Heart left ventricle (tissue), 16 donors: Measurements from ENCODE around the gene KLRF1. TPM values are rescaled to one million over a fixed set of nuclear protein-coding genes. Genes with fewer than 3 reads are reported as not detected.
A peak's percentile ranks its signal among the peaks of the same experiment; 100 is the strongest.

Experiments used
- ATAC-seq, 4 donors: fragments of 200-7000 bp; cut with Tn5 transposase; one replicate each; pipeline ENCODE4 v1.9.1; 2020 to 2022; ENCODE audit warnings: moderate library complexity in 4 of 4, mild to moderate bottlenecking in 3 of 4, moderate number of reproducible peaks in 1 of 4
- DNase-seq, 5 donors: peaks; one replicate each; pipeline ENCODE4 v3.0.0-alpha.2; 2020
- H3K27ac ChIP-seq, 12 donors: fragments of 200-600 bp; sonication (generic) in 4 of 12; one replicate each; pipeline versions ENCODE4 v1.5.0 to v1.8.0; 2016 to 2022; ENCODE audit warnings: mild to moderate bottlenecking in 2 of 12
- H3K27me3 ChIP-seq, 9 donors: fragments of 200-600 bp; sonication (generic) in 2 of 9; one replicate each; pipeline versions ENCODE4 v1.5.1 to v1.8.0; 2016 to 2022; ENCODE audit warnings: mild to moderate bottlenecking in 3 of 9
- H3K36me3 ChIP-seq, 9 donors: fragments of 200-600 bp; sonication (generic) in 2 of 9; one replicate each; pipeline versions ENCODE4 v1.5.0 to v1.8.0; 2018 to 2022; ENCODE audit warnings: mild to moderate bottlenecking in 2 of 9
- H3K4me1 ChIP-seq, 12 donors: fragments of 200-600 bp; sonication (generic) in 4 of 12; one replicate each; pipeline versions ENCODE4 v1.5.0 to v1.8.0; 2016 to 2022; ENCODE audit warnings: mild to moderate bottlenecking in 3 of 12
- H3K4me3 ChIP-seq, 12 donors: fragments of 200-600 bp; sonication (generic) in 4 of 12; one replicate each; pipeline versions ENCODE4 v1.5.0 to v1.8.0; 2017 to 2022; ENCODE audit warnings: mild to moderate bottlenecking in 9 of 12, moderate library complexity in 4 of 12
- H3K9me3 ChIP-seq, 12 donors: fragments of 200-600 bp; sonication (generic) in 4 of 12; one replicate each; pipeline versions ENCODE4 v1.5.0 to v1.8.0; 2016 to 2022; ENCODE audit warnings: mild to moderate bottlenecking in 1 of 12
- POLR2A ChIP-seq, 2 donors: fragments of 450-650 bp; IDR thresholded peaks; one replicate each; pipeline ENCODE4 v1.6.1; 2017; ENCODE audit warnings: antibody characterized with exemption in 2 of 2, mild to moderate bottlenecking in 2 of 2, moderate library complexity in 2 of 2
- WGBS, 4 donors: extraction: QIAGEN DNeasy Blood & Tissue Kit in 2 of 4; methylation state at CpG; one replicate each; pipeline versions ENCODE4 v1.1.5 to v1.1.7; 2013 to 2018; 5-methylcytosine and 5-hydroxymethylcytosine counted together
- intact Hi-C, 10 donors: fragments of 100-400 bp; cut with DNase I; formaldehyde crosslinking; loops; one replicate each; pipeline versions ENCODE4 v1.11.1 to v1.14.2; 2022
- polyA plus RNA-seq, 2 donors: library from polyadenylated mRNA; stranded (reverse); fragments of 200-250 nt; gene quantifications; one replicate each; pipeline ENCODE4 v1.2.3, GENCODE V29; 2013
- total RNA-seq, 9 donors: library from RNA; depleted of rRNA in 2 of 9; stranded (reverse); fragments of >200 nt in 2 of 9; fragmentation: NEBNext Ultra II Directional in 3 of 9; extraction: Animal tissue kit (Norgen Biotek cat#: 25700) in 3 of 9; gene quantifications; one replicate each; pipeline versions ENCODE4 v1.1.0 to v1.2.4, GENCODE V29; 2016 to 2023
- TF ChIP-seq, protein P1 (sequence below), 12 donors: fragments of 200-600 bp; sonication (generic) in 4 of 12; IDR thresholded peaks; one replicate each; pipeline versions ENCODE4 v1.5.0 to v1.8.0; 2018 to 2022; ENCODE audit warnings: antibody characterized with exemption in 12 of 12, mild to moderate bottlenecking in 5 of 12
- donor health status: ischemic (EF 13 %, LVEDD 7.1; RV severe dilation, severe dysfunction).
- donor health status: healthy with polysubstance abuse.
- donor health status: DM: no; HTN: yes; CAD: no.
- donor health status: DM: no; HTN: no; CAD: no.
- donor health status: ischemic (EF 25% LVEDD 6.9; RV normal size, moderate dysfunction).
- donor health status: ischemic (EF 25% LVEDD 5.7; RV mildly dilated, moderate dysfunction).
- donor health status: healthy.
- donor health status: DM: yes; HTN: yes; CAD: no.
- donor health status: ischemic (EF 35%, LVEDD 5.7; RV mildly dilated, moderate dysfunction).
- donor health status: nonischemic (EF 11% LVEDD 7.7; RV severe dilation, severe dysfunction).
- donor health status: DM: yes; HTN: yes; CAD: no.
- donor health status: PGD.
- donor health status: ischemic (EF 29% LVEDD 5.4; RV normal size, mild dysfunction).
- donor health status: nonischemic (EF 23%, LVEDD 6.1; RV moderate dilation, normal function).

The KLRF1 gene
- total and polyA plus RNA-seq, 11 donors = 0.08 to 1.1 (median 0.56) TPM; not detected in 2

DNA sequence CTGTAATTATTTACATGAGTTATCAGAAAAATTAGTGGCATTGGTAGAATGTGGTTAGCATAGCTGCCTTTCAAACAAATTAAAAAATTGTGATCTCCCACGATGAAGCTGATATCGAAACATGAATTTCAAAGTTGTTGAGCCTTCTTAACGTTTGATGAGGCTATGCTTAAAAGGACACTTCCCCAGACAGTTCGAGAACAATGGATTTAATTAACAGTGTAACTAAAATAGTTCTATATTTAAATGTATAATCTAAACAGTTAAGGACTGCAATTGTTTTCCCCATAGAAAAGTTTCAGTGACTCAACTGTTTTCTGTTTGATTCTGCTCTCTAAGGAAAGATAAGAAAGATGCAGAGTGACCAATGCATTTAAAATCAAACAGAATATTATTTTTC, 40.2 kb downstream of the KLRF1 start:
- Histone ChIP-seq H3K36me3 (no peaks in the 10 kb centered on the region), H3K4me3 (peak overlapping the region in 11 of 12 donors; percentile 31 to 72 (median 52)), H3K27ac (peak overlapping the region in 10 of 12 donors; percentile 4 to 95 (median 80)), H3K4me1 (peaks cover 0 to 37% (median 2%) of the 10 kb centered on the region in 12 donors), H3K9me3 (peaks cover 0 to 21% (median 5%) of the 10 kb centered on the region in 12 donors), H3K27me3 (no peaks in the 10 kb centered on the region)
- no peak for DNase-seq
- TF ChIP-seq, protein P1, sequence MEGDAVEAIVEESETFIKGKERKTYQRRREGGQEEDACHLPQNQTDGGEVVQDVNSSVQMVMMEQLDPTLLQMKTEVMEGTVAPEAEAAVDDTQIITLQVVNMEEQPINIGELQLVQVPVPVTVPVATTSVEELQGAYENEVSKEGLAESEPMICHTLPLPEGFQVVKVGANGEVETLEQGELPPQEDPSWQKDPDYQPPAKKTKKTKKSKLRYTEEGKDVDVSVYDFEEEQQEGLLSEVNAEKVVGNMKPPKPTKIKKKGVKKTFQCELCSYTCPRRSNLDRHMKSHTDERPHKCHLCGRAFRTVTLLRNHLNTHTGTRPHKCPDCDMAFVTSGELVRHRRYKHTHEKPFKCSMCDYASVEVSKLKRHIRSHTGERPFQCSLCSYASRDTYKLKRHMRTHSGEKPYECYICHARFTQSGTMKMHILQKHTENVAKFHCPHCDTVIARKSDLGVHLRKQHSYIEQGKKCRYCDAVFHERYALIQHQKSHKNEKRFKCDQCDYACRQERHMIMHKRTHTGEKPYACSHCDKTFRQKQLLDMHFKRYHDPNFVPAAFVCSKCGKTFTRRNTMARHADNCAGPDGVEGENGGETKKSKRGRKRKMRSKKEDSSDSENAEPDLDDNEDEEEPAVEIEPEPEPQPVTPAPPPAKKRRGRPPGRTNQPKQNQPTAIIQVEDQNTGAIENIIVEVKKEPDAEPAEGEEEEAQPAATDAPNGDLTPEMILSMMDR (IDR thresholded peaks at IDR 0.05) = no peak
- TF ChIP-seq POLR2A (IDR thresholded peaks at IDR 0.05) = no peak
- WGBS, 4 donors = 42 to 46% (median 43%) methylated on average over 4 of the region's 4 CpGs
- ATAC-seq = no peak
- intact Hi-C loops = no loop called here

DNA sequence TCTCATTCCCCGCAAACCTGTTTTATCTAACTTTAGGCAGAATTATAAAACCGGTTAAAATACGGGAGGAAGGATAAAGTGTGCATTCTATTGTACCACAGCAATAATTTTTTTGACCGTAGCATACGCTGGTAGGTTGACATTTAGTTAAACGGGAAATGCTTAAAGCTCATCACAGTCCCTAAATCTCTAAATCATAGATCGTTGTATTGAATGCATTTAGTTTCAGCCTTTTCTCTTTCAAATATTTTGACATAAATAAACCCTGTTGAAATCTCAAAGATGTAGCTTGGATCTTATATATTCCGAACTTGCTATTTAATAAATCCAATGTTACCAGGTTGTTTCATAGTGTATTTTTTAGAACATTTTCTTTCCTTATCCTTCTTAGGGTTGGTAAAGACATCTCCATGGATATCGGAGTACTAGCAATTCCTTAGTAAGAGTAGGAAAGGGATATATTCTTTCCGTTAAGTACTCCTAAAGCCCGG, 41.1 kb downstream of the KLRF1 start:
- no peaks in the 10 kb centered on the region for H3K36me3 ChIP-seq
- peaks cover 0 to 15% (median 5%) of the 10 kb centered on the region in 12 donors for H3K9me3 ChIP-seq
- TF ChIP-seq POLR2A (IDR thresholded peaks at IDR 0.05) = no peak
- TF ChIP-seq, protein P1 (IDR thresholded peaks at IDR 0.05) = no peak
- peak overlapping the region; percentile 1 to 72 (median 51) for H3K4me3 ChIP-seq
- H3K27me3 ChIP-seq = no peaks in the 10 kb centered on the region
- peak overlapping the region; percentile 70 to 95 (median 82) for H3K27ac ChIP-seq
- no peak for ATAC-seq
- intact Hi-C loops = no loop called here
- H3K4me1 ChIP-seq = peaks cover 0 to 37% (median 2%) of the 10 kb centered on the region in 12 donors
- 54 to 59% (median 57%) methylated on average over 11 of the region's 11 CpGs for WGBS, 4 donors
- DNase-seq = no peak

DNA sequence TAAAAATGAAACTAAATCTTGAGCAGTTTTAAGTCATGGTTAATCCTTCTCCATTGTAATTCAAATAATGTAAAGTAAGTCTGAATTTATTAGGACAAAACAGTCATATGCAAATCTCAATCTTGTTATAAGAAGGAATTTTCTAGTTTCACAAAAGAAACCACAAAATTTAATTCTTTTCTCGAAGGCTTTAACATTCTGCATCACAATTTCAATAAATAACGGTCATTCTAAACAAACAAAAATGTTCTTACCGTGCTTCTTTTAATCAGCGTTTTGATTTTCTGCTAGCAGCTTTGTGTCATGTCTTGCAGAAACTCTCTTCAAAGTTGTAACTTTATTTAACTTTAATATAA, 41.6 kb downstream of the KLRF1 start:
- Histone ChIP-seq H3K4me1 (peaks cover 0 to 33% (median 2%) of the 10 kb centered on the region in 12 donors), H3K27ac (peak overlapping the region; percentile 70 to 95 (median 82)), H3K27me3 (no peaks in the 10 kb centered on the region), H3K36me3 (no peaks in the 10 kb centered on the region), H3K4me3 (peak overlapping the region; percentile 1 to 72 (median 51)), H3K9me3 (peaks cover 0 to 9% (median 4%) of the 10 kb centered on the region in 12 donors)
- WGBS, 4 donors = 46 to 56% (median 49%) methylated on average over 4 of the region's 4 CpGs
- TF ChIP-seq POLR2A (IDR thresholded peaks at IDR 0.05) = no peak
- TF ChIP-seq, protein P1 (IDR thresholded peaks at IDR 0.05) = no peak
- DNase-seq (no peak), ATAC-seq (no peak)
- intact Hi-C loops = no loop called here

DNA sequence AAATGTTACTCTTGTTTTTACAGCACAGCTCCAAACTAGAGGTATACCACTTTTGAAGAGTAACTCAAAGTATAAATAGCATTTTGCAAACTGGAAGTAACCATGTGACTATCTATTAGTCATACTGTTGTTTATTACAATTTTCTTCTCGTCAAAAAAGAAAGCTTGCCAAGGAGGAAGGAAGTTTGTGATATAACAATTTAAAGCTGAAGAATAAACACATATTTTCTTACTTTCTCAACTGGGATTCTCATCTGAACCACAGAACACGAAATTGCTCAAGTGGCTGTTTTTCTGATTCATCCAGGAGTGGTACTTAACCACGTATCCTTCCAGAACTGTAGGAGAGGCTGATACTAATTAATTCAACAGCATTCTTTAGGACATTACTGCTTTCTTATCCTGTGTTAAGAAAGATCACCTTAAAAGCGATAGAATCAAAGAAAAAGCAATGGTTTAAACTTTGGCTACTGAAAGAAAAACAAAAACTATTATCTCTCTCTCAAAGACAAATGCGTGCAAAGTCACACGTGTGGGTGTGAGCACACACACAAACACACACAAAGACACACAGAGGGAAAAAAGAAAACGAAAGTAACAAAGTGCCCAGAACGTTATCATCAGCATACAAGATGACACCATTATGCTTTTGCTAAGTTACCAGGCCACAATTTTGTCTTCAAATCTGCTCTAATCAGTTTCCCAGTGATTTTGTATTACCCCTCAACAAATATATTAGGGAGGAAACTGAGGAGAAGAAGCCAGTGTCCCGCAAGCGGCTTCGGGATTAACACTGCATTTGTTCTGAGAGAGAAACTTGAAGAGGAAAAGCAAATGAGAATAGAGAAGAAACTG, 42.3 kb downstream of the KLRF1 start, which contains the start of gene CLEC2B:
CLEC2B (minus strand) TSS at position 48 of the 855 bp plus-strand sequence.
- peak within 1 kb of the TSS; percentile 70 to 95 (median 82) for H3K27ac ChIP-seq
- peak; percentile 60 to 81 (median 76) for ATAC-seq
- no peaks in the 10 kb centered on the region for H3K27me3 ChIP-seq
- WGBS, 4 donors = 23 to 28% (median 26%) methylated on average over 11 of the region's 11 CpGs
- peaks cover 0 to 29% (median 2%) of the 10 kb centered on the region in 12 donors for H3K4me1 ChIP-seq
- DNase-seq = no peak
- H3K4me3 ChIP-seq = peak within 1 kb of the TSS; percentile 1 to 72 (median 51)
- H3K9me3 ChIP-seq = peaks cover 0 to 3% (median 0%) of the 10 kb centered on the region in 12 donors
- no peaks in the 10 kb centered on the region for H3K36me3 ChIP-seq
- intact Hi-C loops = no loop called here
- TF ChIP-seq, protein P1 (IDR thresholded peaks at IDR 0.05) = no peak
- peak in 1 of 2 donors; percentile 27 for TF ChIP-seq POLR2A (IDR thresholded peaks at IDR 0.05)
